Right lobe of liver (tissue), 6 donors: Measurements from ENCODE around the gene ENPP5. TPM values are rescaled to one million over a fixed set of nuclear protein-coding genes. Genes with fewer than 3 reads are reported as not detected.

Experiments used
- ATAC-seq, 4 donors: fragments of 200-7000 bp; cut with Tn5 transposase; one replicate each; pipeline ENCODE4 v1.9.1; 2020; ENCODE audit warnings: mild to moderate bottlenecking in 4 of 4, moderate library complexity in 4 of 4
- DNase-seq, 3 donors: peaks; one replicate each; pipeline ENCODE4 v3.0.0-alpha.2; 2020
- H3K27ac ChIP-seq, 3 donors: fragments of 200-600 bp; one replicate each; pipeline ENCODE4 v1.8.0; 2022
- H3K27me3 ChIP-seq, 2 donors: fragments of 200-600 bp; one replicate each; pipeline ENCODE4 v1.8.0; 2022
- H3K36me3 ChIP-seq, 4 donors: fragments of 200-600 bp; sonication (generic) in 1 of 4; one replicate each; pipeline versions ENCODE4 v1.5.1 to v1.8.0; 2017 to 2022; ENCODE audit warnings: control low read depth in 1 of 4
- H3K4me1 ChIP-seq, 4 donors: fragments of 200-600 bp; sonication (generic) in 1 of 4; one replicate each; pipeline versions ENCODE4 v1.5.1 to v1.8.0; 2017 to 2022; ENCODE audit warnings: control low read depth in 1 of 4
- H3K4me3 ChIP-seq, 3 donors: fragments of 200-600 bp; one replicate each; pipeline ENCODE4 v1.8.0; 2022
- H3K9me3 ChIP-seq, 4 donors: fragments of 200-600 bp; sonication (generic) in 1 of 4; one replicate each; pipeline versions ENCODE4 v1.5.1 to v1.8.0; 2017 to 2022; ENCODE audit warnings: control low read depth in 1 of 4
- POLR2A ChIP-seq: fragments of 450-650 bp; IDR thresholded peaks from one replicate; pipeline ENCODE4 v1.6.1; 2017; ENCODE audit warnings: antibody characterized with exemption, mild to moderate bottlenecking
- WGBS: methylation state at CpG from one replicate; pipeline ENCODE4 v1.1.6; 2018; ENCODE audit warnings: low coverage, low lambda C conversion rate; ENCODE audit not compliant: insufficient coverage; ENCODE audit errors: missing lambda C conversion rate; 5-methylcytosine and 5-hydroxymethylcytosine counted together
- intact Hi-C, 2 donors: fragments of 100-400 bp; cut with DNase I; formaldehyde crosslinking; loops; one replicate each; pipeline versions ENCODE4 v1.11.2 to v1.14.1; 2022
- total RNA-seq, 6 experiments: library from RNA; depleted of rRNA in 2 of 6; stranded (reverse); fragments of >200 nt in 2 of 6; fragmentation: NEBNext Ultra II Directional in 3 of 6; extraction: Animal tissue kit (Norgen Biotek cat#: 25700) in 3 of 6; gene quantifications; one replicate each; pipeline versions ENCODE4 v1.1.0 to v1.2.4, GENCODE V29; 2016 to 2023
- TF ChIP-seq, protein P1 (sequence below), 4 donors: fragments of 200-600 bp in 3 of 4; fragments of 450-650 bp in 1 of 4; IDR thresholded peaks; one replicate each; pipeline versions ENCODE4 v1.5.1 to v1.8.0; 2016 to 2022; ENCODE audit warnings: antibody characterized with exemption in 4 of 4, mild to moderate bottlenecking in 2 of 4
- donor health status: DM: no; HTN: yes; CAD: no.
- donor health status: DM: no; HTN: no; CAD: no.
- donor health status: DM: no; HTN: no; CAD: no.
- donor health status: DM: no; HTN: yes; CAD: no.
- donor health status: DM: no; HTN: yes; CAD: no.

The ENPP5 gene
- total RNA-seq, 6 experiments from 2014 or later: 0.13 to 1.4 (median 0.34) TPM

DNA sequence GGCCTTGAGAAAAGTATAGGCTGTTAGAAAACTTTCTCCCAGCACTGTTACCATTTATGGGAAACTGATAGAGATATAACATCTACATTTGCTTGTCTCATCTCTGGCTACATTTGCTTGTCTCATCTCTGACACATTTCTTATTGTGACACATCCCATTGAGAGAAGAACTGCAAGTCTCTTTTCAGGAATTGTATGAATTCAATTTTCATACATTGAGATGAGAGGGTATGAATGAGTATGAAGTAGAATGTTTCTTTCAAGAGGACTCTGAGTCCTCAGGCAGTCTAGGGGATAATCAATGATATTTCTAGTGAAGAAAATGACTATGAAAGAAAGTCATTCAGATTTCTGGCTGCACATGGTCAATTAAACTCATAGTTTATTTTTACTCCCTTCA lies 37.5 kb upstream of the ENPP5 start:
- intact Hi-C loops: no loop called here
- ATAC-seq: no peak

DNA sequence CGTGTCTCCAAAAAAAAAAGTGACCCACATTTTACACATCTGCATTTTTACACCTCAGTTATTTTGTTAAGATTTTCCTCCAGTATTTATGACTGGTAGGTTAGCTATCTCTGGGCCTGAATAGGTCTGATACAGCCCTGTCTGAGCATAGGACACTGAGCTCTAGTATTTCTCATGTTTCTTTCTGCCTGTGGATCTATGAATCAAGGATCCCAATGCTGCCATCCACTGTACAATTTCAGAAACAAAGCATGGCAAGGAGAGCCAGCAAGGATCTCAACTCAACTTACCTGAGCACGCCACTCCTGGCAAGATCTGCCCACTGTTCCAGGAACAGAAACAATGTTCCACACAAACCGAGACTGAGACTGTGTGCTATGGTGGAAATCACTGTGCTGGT lies 36.4 kb upstream of the ENPP5 start:
- Histone ChIP-seq H3K27ac (no peak overlapping the region), H3K4me1 (no peaks in the 10 kb centered on the region), H3K27me3 (no peaks in the 10 kb centered on the region), H3K36me3 (no peaks in the 10 kb centered on the region), H3K9me3 (no peaks in the 10 kb centered on the region), H3K4me3 (no peak overlapping the region)
- intact Hi-C loops: no loop called here
- no peak for ATAC-seq
- no peak for DNase-seq
- TF ChIP-seq POLR2A: no peak
- TF ChIP-seq, protein P1, sequence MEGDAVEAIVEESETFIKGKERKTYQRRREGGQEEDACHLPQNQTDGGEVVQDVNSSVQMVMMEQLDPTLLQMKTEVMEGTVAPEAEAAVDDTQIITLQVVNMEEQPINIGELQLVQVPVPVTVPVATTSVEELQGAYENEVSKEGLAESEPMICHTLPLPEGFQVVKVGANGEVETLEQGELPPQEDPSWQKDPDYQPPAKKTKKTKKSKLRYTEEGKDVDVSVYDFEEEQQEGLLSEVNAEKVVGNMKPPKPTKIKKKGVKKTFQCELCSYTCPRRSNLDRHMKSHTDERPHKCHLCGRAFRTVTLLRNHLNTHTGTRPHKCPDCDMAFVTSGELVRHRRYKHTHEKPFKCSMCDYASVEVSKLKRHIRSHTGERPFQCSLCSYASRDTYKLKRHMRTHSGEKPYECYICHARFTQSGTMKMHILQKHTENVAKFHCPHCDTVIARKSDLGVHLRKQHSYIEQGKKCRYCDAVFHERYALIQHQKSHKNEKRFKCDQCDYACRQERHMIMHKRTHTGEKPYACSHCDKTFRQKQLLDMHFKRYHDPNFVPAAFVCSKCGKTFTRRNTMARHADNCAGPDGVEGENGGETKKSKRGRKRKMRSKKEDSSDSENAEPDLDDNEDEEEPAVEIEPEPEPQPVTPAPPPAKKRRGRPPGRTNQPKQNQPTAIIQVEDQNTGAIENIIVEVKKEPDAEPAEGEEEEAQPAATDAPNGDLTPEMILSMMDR (IDR thresholded peaks at IDR 0.05): no peak
- 79% methylated on average over 2 of the region's 3 CpGs for WGBS

More for the DNA sequence above, 37.5 kb upstream of the ENPP5 start:
- H3K4me1 ChIP-seq: no peaks in the 10 kb centered on the region
- H3K4me3 ChIP-seq: no peak overlapping the region
- H3K27ac ChIP-seq: no peak overlapping the region
- TF ChIP-seq POLR2A: no peak
- TF ChIP-seq, protein P1 (IDR thresholded peaks at IDR 0.05): no peak
- H3K9me3 ChIP-seq: no peaks in the 10 kb centered on the region
- no peak for DNase-seq
- no peaks in the 10 kb centered on the region for H3K27me3 ChIP-seq
- H3K36me3 ChIP-seq: no peaks in the 10 kb centered on the region

DNA sequence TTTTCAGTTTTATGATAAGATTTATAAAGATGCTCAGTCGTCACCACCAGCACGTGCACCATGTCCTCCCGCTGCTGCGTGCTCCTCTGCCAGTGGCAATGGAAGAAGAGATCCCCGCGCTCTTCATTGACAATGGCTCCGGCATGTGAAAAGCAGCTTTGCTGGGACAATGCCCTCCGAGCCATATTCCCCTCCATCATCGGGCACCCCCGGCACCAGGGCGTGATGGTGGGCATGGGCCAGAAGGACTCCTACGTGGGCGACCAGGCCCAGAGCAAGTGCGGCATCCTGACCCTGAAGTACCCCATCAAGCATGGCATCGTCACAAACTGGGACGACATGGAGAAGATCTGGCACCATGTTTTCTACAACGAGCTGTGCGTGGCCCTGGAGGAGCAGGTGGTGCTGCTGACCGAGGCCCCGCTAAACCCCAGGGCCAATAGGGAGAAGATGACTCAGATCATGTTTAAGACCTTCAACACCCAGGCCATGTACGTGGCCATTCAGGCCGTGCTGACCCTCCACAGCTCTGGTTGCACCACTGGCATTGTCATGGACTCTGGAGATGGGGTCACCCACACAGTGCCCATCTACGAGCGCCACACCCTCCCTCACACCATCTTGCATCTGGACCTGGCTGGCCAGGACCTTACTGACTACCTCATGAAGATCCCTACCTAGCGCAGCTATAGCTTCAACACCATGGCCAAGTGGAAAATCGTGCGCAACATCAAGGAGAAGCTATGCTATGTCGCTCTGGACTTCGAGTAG lies 34.3 kb upstream of the ENPP5 start:
- Histone ChIP-seq H3K4me3 (no peak overlapping the region), H3K27ac (no peak overlapping the region), H3K27me3 (no peaks in the 10 kb centered on the region), H3K4me1 (no peaks in the 10 kb centered on the region), H3K36me3 (no peaks in the 10 kb centered on the region), H3K9me3 (no peaks in the 10 kb centered on the region)
- 88% methylated on average over 7 of the region's 29 CpGs for WGBS
- TF ChIP-seq POLR2A: no peak
- TF ChIP-seq, protein P1 (IDR thresholded peaks at IDR 0.05): no peak
- DNase-seq (no peak), ATAC-seq (no peak)
- intact Hi-C loops: no loop called here

DNA sequence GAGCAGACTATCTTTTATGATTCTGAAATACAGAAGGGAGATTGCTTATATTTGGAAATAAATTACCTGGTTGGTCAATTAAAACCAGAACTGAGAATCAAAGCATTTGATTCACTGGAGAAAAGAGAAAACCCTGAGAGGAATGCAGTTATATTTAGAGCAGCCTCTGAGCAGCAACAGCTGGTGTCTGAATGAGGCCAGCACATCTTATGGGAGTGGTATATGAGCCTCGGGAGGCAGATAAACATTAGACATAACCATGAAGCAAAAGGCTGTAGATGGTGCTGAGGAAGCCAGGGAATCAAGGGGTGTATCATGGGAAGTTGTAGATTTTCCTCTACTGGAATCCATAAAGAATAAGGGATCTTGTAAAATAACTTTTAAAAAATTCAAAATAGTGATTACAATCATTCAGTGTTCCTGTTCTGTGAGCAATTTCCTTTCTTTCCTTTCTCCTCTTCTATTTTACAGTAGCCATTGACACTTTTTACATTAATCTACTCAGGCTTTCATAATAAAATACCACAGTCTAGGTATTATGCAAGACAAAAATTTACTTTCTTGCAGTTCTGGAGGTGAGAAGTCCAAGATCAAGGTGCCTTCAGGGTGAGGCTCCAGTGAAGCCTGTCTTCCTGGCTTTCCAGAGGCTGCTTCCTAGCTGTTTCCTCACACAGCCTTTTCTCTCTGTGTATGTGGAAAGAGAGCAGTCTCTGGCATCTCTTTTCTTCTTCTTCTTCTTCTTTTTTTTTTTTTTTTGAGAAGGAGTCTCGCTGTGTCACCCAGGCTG lies 32.8 kb upstream of the ENPP5 start:
- no peak for ATAC-seq

More for the DNA sequence above, 32.8 kb upstream of the ENPP5 start:
- intact Hi-C loops: no loop called here
- Histone ChIP-seq H3K36me3 (no peaks in the 10 kb centered on the region), H3K4me1 (no peaks in the 10 kb centered on the region), H3K27ac (no peak overlapping the region), H3K4me3 (no peak overlapping the region), H3K27me3 (no peaks in the 10 kb centered on the region), H3K9me3 (no peaks in the 10 kb centered on the region)
- no peak for DNase-seq
- 55% methylated on average over 1 of the region's 2 CpGs for WGBS
- no peak for TF ChIP-seq POLR2A
- TF ChIP-seq, protein P1 (IDR thresholded peaks at IDR 0.05): no peak
